Measurements from ENCODE around the gene RAB33A.

DNA sequence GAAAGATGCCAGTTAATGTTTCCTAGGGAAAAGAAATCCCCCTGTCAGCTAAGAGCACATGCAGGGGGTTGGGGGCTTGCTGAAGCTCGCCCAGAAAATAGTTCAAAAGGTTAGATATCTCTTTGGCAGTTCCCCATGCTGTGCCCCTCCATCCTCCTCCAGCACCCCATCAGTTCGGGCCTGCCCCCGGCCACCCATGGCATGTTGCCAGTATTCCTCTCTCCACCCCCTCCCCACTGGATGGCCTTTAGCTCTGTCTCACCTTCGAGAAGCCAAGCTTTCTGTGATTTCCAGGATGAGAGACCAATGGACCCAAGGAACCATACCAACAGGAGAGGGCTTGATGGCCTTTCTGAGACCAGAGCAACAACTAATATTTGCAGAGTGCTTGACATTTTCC, 5.2 kb downstream of the RAB33A start:
- TF ChIP-seq CTCF (IDR thresholded peaks at IDR 0.05; ENCODE audit: low read depth, low read length) (no peak), EZH2phosphoT487 (IDR thresholded peaks at IDR 0.05; ENCODE audit: low read depth) (no peak)

Data from OCI-LY3 (cell line).